Astrocyte of the spinal cord (primary cell): ENCODE data around the gene SETDB1.

Experiments used
- DNase-seq: peaks from one replicate; pipeline ENCODE4 v3.0.0; 2011; ENCODE audit warnings: low read depth, low spot score
- H3K4me3 ChIP-seq: 2 replicates; pipeline ENCODE4 v1.5.1; 2011; ENCODE audit warnings: low read depth, mild to moderate bottlenecking, low read length, moderate library complexity
- CTCF ChIP-seq: IDR thresholded peaks from 2 replicates; pipeline ENCODE4 v1.5.1; 2012; ENCODE audit warnings: low read depth, mild to moderate bottlenecking, low read length, inconsistent platforms
- in situ Hi-C: cut with HindIII; loops from 2 replicates; pipeline ENCODE4 v1.10.0; 2017; ENCODE audit warnings: low sequenced_read_pairs

Gene SETDB1

DNA sequence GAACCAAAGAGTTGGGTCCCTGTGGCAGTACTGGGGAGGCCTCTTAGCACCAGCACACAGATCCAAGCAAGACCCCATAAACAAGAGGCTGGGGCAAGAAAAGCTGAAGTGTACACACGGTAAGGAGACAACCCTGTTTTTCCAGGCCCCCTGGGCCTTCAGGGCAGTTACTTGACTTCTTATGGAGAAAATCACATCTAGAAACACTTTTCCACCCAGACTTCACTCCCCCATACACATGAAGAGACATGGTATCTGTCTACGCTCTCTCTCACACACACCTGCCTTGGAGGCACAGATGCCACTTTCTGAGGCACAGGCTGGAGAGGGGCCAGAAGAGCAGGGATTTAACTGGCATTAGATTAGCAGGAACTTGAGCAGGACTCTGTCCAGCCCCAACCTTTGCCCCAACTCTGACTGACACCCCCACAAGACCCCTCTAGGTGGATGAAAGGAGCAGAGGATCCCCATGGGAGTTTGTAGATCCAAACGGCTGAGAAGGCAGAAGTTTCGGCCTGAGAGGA, 46.3 kb downstream of the SETDB1 start:
- no peak overlapping the region for H3K4me3 ChIP-seq
- no peak for DNase-seq
- in situ Hi-C loops: no loop called here
- no peak for TF ChIP-seq CTCF

- DNase-seq: no peak
- no peak for TF ChIP-seq CTCF
Observed at GRCh38 chr1:150973258-150973835, 47.2 kb downstream of the SETDB1 start.

GRCh38 chr1:150973836-150974579, 47.8 kb downstream of the SETDB1 start:
- no peak for TF ChIP-seq CTCF
- DNase-seq: no peak
- in situ Hi-C loops: no loop called here
- H3K4me3 ChIP-seq: peak overlapping the region; percentile 74

More at GRCh38 chr1:150973258-150973835, 47.2 kb downstream of the SETDB1 start:
- peak overlapping the region; percentile 74 for H3K4me3 ChIP-seq
- in situ Hi-C loops: no loop called here

GRCh38 chr1:150974580-150975478, 48.7 kb downstream of the SETDB1 start, which contains the start of gene CERS2:
CERS2 (minus strand) TSS chr1:150974835; CDS start chr1:150969090, 5,745 bp downstream.
- peak; percentile 80 for DNase-seq
- TF ChIP-seq CTCF: no peak
- in situ Hi-C loops: no loop called here
- H3K4me3 ChIP-seq: peak within 1 kb of the TSS; percentile 74

DNA sequence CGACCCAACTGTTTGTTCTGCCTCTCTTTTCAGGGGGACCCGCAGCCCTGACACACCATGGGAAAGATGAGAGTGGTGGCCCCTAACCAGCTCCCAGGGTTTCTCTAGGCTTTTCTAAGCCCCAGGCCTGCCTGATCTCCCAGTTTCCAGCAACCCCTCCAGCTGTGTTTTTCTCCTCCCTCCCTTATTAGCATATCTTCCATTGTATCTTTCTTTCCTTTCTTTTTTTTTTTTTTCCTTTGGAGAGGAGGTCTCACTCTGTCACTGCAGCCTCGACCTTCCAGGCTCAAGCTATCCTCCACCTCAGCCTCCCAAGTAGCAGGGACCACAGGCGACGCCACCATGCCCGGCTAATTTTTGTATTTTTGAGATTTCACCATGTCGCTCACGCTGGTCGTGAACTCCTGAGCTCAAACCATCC, 50.2 kb downstream of the SETDB1 start:
- H3K4me3 ChIP-seq: no peak overlapping the region
- TF ChIP-seq CTCF: no peak
- in situ Hi-C loops: no loop called here
- DNase-seq: no peak
